HG03159 (cell line): ENCODE results near the gene ELK3.

Experiments
- ATAC-seq: cut with Tn5 transposase; IDR thresholded peaks from one replicate; pipeline ENCODE4 v1.9.1; 2021; ENCODE audit warnings: mild to moderate bottlenecking, moderate library complexity; ENCODE audit not compliant: unreplicated experiment

Gene ELK3

DNA sequence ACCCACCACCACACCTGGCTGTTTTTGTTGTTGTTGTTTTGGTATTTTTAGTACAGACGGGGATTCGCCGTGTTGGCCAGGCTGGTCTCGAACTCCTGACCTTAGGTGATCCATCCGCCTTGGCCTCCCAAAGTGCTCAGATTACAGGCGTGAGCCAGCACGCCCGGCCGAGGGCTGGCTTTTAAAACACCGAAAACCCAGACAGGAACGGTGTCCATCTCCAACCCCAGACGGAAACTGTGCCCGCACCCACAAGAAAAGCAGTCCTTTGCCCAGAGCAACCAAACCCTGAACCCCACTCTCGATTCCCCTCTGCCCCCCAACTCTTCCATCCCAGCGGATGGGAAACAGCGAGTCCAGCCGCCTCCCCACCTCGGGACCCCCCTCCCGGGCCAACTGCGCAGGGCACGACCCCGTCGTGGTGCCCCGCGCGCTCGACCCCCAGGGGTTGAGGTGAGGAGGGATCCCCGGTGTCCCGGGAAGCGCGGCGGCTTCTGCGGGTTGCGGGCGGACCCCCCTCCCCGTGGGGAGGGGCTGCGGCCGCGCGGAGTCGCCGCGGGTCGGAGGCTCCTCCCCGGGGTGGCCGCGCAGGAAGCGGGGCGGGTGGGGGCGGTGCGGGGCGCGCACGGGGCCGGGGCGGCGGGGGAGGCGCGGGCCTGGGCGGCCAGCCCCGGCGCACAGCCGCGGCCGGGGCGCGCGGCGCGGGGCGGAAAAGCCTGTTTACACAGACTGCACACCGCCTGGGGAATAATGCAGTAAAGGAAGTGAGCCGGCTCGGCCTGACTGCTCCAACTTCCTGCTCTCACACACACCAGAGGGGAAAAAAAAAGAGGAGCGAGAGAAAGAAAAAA lies at the start of gene ELK3:
Gene ELK3, plus strand, starts transcription at position 651 of the 851 bp plus-strand sequence.
- ATAC-seq, result peak; percentile 49

DNA sequence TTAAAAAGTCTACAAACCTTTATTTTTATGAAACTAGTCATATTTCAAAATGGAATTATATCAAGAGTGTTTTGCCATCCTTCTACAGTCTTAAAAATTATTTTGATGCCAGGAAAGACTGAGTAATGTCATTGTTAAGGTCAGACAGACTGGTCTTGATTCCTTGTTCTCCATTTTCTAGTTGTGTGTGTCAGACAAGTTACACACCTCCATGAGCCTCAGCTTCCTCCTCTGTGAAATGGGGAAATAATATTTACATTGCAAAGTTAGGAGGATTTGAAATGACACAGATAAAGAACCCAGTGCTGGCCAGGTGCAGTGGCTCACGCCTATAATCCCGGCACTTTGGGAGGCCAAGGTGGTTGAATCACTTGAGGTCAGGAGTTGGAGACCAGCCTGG lies 47.4 kb upstream of the ELK3 start:
- ATAC-seq, result no peak

DNA sequence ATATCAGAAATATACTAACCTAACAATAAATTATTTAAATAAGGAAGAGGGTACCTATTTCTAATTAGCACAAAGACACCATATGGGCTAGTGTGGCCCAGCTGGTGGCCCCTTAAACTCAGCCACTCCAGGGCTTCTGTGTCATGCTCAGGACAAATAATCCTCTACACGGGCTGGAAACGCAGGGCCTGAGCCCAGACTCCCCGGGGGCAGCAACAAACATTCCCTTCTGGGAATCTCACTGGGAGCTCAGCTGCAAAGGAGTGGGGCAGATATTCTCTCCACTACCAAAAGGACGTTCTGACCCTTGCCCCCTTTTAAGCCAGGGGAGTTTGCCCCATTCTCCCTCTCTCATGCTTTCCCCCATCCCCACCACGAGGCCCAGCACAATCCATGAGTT lies 43.7 kb upstream of the ELK3 start:
- no peak for ATAC-seq

DNA sequence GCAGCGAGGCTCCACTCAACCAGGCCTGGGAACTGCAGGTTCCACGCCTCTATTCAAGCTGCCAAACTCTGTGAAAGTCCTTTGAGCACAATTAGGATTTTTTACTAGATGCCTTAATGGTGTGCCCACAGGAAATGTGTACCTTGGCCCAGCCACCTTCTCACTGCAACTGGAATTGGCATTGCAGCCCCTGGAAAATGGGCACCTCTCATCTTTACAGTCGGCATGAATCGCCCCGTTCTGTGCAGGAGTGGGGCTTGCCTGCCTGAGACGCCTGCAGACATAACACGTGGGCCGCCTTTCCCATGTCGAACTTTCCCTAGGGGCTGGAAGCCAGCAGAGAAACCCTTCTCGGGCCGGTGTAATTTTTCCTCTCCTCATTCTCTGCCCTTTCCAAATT lies 42.0 kb upstream of the ELK3 start:
- no peak for ATAC-seq

DNA sequence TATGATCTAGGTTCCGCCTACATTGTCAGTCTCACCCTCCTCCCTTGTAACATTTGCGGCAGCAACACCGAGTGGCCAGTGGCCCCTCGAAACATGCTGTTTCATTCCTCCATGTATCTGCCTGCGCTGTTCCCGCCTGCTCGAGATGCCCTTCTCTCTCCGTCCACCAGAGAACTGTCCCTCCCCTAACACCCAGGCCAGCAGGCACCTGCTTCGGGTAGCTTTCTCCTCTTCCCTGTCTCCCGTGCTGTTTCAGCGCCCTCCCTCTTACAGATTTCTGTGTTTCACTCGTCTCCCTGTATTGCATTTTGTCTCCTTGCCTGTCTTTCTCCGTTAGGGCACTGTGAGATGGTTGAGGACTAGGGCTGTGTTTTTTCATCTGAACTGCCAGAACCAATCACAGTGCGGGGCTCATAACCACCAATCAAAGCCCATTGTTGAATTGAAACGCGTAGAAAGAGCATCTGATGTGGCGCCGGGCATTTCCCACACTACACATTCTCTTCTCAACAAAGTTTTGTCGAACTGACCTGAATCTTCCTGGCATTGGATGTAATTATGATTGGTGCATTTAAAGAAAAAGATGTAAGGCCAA lies 40.9 kb upstream of the ELK3 start:
- no peak for ATAC-seq

DNA sequence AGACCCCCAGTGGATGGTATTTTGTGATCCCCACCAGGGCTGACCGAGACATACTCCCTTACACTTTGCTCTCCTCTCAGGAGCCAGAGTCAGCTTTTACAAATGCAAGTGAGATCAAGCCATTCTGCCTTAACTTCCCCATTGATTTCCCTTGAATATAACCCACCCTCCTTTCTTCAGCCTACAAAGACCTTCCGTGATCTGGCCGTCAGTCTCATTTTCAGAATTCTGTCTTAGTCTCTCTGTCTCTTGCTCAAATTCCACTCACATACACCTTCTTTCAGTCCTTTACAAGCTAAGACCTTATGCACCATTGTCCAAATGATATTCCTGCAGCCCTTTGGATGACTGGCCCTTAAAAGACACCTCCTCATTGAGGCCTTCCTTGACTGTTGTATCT lies 39.0 kb upstream of the ELK3 start:
- ATAC-seq, result no peak

DNA sequence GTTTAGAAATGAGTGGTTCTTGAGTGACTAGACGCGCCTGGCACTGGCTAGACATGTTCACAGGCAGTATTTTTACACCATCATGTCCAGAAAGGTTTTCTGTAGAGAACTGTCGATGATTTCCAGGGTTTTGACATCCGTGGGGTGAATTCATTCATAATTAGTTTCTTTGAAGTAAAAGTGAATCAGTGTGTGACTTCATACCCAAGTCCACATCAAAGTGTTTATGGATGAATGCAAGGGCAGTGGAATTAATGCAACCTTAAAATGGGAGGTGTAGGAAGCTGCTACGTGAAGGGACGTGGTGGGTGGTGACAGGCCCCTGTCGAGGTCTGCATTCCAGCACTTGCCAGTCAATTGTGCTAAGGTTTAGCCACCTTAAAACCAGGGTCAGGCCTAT lies 38.4 kb upstream of the ELK3 start:
- ATAC-seq, result no peak

DNA sequence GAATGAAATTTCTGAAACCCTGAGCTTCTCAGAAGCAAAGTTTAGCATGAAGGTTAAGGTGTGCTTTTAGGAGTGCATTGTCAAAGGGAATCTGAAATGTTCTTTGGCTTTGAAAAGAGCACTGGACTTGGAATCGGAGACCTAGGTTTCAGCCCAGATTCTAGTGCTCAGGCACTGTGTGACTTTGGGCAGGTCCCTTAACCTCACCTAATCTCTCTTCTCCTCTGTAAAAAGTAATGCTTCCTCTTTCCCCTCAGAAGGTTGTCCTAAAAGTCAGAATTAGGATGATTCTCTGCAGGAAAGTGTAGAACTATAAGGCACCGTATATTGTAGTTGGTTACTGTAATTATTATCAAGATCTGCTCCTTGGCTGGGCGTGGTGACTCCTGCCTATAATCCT lies 38.0 kb upstream of the ELK3 start:
- no peak for ATAC-seq

DNA sequence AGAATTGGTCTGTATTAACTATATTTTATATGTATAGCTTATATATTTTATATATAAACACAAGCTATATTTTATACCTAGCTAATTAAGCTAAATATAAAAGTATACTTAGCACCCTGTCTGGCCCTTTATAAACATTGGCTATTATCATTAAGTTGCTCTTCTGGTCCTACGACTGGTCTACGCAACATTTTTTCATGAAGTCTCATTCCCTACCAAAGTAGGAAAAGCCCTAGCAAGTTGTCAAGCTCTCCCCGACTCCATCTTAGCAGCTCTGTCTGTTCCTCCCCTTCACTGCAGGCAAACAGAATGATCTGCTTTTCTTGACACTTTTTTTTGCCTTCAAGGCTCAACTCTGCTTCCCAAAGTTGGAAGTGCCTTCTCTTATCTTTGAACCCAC lies 36.7 kb upstream of the ELK3 start:
- ATAC-seq, result no peak

DNA sequence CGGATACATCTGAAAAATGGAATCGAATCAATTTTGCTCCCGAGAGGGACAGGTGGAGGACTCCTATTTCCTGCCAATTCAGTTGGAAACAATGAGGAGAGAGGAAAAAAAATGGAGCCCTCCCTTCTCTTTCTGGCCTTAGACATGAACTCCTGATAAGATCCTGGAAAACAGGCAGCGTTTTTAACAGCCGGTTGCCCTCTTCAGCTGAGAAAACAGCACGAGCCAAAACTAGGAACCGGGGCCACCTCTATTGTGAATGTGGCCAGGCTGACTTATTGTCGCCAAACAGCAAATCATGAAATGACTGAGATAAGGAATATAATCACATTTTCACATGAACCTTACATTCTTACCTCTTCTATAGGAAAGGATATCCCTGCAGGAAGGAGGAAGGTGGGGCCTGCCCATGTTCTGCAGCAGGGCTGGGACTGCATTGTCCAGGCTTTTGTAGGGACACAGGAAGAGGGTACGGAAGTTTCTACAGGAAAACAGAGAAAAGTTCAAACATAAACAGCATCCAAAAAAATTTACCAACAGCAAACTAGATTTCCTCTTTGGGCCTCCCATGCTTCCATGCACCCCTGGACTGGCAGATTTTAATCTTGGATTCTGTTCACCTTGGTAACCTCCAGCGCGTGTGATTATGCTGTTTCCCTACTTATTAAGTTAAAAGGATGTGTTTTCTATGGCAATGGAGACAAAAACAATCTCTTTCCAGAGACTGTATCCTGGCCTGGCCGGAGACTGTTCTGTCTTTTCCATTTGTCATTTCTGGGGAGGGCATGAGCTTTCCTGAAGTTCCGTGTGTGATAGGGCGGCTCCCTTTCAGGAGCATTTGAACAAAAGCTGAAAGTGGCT lies 29.0 kb upstream of the ELK3 start:
- no peak for ATAC-seq

DNA sequence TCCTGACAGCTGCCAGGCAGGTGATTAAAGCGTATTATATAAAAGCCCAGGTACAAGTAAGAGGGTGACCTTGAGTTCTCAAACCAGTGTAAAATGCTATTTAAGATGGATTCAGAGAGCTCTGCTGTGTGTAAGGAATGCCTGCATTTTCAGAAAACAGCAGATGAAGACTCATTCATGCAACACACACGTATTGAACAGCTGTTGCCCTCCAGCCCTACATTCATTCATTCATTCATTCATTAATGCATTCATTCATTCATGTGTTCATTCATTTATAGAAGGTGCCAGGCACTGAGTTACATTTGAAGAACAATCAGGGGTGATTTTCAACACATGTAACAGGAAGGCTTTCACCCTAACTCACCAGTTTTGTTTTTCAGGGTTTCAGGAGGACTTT lies 27.4 kb upstream of the ELK3 start:
- no peak for ATAC-seq

DNA sequence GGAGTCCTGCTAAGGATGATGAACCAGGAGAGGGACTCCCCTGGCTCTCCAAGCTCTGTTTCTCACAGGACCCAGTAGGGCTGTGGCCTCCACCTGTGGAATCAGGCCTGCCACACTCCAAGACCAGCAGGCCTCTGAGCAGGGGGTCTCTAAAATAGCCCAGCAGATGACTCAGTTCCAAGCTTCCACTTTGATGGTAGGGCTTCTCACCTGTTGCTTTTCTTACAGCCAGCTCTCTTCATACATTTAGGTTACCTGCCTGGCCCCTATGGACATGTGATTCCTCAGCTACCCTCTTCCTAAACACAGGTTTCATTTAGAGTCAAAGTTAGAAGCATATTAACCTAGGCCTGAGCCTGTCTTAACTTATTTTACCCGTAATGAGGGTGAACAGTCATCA lies 26.7 kb upstream of the ELK3 start:
- no peak for ATAC-seq

DNA sequence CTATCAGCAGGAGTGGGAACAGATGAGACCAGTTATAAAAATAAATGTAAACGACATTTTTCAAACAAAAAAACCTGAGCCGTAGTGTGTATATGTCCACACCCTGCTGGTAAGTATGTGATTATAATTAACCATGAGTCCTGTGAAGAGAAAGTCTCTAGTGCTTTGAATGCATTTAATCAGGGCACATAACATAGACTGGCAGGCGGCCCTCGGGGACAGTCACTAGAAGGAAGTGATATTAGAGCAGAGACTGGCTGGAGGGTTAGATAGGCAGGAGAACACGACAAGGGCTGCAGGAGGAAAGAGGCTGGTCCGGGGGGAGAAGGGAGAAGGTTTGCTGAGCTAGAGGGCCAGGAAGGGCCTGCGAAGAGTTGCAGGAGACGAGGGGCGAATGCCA lies 23.8 kb upstream of the ELK3 start:
- ATAC-seq, result no peak

DNA sequence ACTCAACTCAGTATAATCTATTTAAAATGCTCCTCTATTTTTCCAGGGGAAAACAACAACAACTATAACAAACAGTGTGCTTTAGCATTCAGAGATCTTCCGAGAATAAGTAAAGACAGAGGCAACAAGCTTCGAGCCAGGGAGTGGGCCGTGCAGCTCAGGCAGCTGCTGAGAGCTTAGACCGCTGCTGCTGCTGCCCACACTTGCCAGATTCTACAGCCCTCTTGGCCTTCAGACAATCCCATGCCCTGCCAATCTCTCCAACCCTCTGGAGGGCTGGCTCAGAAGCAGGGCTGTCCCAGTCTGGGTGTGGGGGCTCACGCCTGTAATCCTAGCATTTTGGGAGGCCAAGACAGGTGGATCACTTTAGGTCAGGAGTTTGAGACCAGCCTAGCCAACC lies 23.4 kb upstream of the ELK3 start:
- ATAC-seq, result no peak

DNA sequence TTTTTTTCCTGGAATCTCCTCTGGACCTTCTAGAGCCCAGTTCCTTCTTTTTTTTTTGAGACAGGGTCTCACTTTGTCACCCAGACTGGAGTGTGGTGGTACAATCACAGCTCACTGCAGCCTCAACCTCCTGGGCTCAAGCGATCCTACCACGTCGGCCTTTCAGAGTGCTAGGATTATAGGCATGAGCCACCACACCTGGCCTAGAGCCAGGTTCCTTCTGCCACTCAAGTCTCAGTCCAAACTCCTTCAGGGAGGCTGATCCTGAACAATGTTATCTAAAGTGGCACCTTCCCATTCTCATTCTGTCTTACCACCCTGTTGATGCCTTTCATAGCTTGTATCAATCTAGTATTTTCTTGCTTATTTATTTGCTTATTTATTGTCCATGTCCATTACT lies 22.3 kb upstream of the ELK3 start:
- ATAC-seq, result no peak

DNA sequence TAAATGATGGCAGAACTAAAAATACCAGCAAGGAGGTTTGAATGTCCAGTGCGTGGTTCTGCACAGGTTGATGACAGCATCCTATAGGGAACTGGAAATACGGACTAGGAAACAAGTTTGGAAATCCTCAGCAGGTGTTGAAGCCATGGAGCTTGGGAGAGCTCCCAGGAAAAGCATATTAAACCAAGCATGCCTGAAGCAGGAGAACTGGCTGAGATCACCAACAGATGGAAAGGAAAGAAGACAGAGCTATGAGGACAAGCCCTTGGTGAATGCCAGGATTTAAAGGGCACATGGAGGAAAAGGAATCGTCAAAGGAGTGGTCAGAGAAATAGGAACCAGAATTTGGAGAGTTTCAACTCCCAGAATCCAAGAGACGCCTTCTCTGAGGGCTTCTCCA lies 21.2 kb upstream of the ELK3 start:
- ATAC-seq, result no peak

DNA sequence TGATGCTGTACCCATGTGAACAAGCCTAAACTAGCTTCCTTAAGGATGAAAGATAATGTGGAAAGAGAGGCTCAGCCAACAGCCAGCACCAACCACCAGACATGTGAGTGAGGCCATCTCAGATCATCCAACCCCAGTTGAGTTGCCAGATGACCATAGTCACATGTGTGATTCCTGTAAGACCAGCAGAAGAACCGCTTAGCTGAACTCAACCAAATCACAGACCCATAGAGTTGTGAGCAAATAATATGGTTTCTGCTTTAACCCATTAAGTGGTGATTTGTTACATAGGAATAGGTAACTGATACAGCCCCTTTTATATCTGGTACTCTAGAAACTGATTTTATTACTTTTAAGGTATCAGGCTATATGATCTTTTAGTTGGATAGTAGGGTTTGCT lies 17.6 kb upstream of the ELK3 start:
- no peak for ATAC-seq

DNA sequence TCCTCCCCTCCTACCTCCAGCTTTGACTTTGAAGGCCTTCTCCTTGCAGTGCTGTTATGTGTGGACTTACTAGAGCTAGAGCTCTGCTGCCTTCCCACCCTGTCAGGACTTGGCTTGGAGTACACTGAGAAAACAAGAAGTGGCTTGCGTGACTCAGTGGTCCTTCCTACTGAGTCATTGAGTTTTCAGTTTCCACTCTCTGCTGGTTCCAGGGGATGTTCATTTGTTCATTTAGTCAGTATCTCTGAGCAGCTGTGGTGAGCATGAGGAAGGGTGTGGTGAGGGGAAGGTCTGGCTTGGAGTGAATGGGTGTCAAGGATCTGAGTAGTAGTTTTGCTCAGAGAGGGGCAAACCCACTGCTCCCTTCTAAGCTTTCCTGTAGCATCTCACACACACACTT lies 17.2 kb upstream of the ELK3 start:
- ATAC-seq, result no peak

DNA sequence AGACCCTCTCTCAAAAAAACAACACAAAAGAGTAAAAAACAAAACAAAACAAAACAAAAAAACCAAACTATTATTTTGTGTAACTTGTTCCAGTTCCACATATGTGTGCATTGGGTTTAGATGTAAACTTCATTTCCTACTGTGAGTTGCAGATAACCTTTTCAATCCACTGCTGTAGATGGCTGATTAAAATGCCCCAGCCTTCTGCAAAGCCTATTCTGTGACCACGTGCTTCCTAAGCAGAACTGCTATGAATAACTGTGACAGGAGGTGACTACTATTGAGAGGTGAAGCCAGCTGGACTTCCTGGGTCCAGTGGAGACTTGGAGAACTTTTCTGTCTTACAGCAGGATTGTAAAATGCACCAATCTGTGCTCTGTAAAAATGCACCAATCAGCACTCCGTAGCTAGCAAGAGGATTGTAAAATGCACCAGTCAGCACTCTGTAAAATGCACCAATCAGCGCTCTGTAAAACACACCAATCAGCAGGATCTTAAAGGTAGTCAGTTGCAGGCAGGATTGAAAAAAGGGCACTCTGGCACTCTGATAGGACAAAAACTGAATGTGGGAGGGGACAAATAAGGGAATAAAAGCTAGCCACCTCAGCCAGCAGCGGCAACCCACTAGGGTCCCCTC lies 10.3 kb upstream of the ELK3 start:
- no peak for ATAC-seq

DNA sequence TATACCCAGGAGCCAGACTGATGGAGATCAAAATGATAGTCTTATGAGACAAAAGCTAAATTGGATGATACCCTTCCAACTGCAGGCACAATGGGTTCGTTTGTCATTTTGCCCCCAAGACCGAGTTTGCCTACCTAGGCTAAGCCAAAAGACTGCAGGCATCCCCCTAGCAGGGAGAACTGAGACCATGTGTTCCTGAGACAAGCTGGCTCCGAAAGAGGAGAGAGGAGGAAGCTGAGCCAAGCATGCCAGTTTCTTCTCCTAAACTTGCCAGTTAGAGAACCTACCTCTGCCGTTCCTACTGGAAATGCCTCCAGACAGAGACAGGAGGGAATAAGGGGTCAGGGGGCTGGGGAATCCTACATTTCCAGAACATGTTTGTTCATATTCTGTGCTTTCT lies 8.3 kb upstream of the ELK3 start:
- no peak for ATAC-seq

DNA sequence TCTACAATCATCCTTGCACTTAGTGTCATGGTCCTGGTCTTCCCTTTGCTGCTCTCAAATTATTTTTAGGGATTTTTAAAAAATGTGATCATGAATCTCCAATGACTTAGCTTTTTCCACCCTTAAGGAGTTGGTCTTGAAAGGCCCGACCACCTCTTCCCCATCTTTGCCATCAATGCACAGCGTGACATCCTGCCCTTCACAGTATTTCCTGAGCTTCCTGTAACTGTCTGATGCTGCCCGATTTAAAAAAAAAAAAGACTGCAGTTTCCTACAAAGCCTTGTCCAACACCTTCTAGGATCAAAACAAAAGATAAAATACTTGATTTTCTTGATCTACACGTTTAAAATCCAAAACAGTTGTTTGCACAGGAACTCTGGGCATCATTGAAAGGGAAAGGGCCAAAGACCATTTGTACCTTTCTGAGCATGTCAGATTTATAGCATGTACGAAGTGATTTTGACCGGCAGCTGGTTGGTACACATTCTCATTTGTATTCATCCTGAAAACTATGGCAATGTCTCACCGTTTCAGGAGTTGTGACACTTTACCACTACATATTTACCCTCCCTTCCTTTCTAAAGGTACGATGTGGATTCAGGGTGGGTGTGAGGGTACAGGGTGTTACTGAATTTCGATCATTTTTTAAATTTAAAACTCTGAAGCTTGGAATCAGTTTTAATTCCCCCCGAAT lies 7.4 kb upstream of the ELK3 start:
- no peak for ATAC-seq
